Fibroblast of the conjunctiva (primary cell): Measurements from ENCODE around the gene CPNE4.
A peak's percentile ranks its signal among the peaks of the same experiment; 100 is the strongest.

Experiments
- DNase-seq: peaks from one replicate; pipeline ENCODE4 v3.0.0-alpha.2; 2010; ENCODE audit warnings: low read depth

Gene CPNE4

GRCh38 chr3:131796558-131797198 is 238.1 kb downstream of the CPNE4 start:
- no peak for DNase-seq

DNA sequence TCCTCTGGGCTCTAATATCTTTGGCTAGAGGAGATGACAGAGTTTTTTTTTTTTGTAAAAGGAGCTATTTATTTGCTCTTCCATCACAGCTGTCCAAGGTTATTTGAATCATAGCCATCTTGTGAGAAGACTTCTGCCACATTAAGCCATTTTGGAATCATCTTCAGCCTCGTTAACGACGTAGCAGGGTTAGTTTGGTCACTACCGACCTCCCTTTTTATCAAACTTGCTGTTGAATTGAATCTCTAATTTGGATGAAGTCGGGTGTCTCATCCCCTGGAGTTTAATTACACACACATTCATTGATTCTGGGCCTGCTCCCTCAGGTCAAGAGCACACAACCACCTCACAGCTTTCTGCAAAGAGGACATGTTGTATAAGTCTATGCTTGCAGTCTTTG is 238.7 kb downstream of the CPNE4 start:
- no peak for DNase-seq

DNA sequence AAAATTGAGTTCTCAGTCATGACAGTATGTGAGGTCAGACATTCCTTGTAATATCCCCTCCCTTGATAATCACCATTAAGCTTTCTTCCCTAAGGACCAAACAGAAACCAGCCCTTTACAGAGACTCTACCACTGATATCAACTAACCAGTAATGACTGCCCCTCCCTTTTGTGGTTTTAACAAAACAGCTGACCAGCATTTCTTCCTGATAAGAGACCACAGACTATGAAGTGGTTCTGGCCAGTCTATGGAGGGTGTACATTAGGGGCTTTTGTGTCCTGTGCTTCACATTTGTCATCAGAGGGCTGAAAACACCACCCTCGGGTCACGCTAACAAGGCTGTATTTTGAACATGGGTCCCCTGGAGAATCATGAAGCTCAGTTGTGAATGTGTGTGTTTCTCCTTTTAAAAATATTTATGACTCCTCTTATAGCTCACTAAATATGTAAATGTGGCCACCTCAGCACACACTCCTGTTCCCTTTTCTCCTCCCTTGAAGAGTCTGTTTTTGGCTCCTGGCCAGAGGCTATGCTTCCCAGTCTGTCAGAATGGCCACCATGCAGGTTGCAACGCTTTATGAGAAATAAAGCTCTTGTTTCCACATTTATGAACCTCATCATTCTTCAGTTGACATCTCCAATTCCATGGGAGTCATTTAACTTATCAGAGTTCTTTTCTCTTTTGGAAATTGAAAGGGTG is 239.3 kb downstream of the CPNE4 start:
- no peak for DNase-seq

DNA sequence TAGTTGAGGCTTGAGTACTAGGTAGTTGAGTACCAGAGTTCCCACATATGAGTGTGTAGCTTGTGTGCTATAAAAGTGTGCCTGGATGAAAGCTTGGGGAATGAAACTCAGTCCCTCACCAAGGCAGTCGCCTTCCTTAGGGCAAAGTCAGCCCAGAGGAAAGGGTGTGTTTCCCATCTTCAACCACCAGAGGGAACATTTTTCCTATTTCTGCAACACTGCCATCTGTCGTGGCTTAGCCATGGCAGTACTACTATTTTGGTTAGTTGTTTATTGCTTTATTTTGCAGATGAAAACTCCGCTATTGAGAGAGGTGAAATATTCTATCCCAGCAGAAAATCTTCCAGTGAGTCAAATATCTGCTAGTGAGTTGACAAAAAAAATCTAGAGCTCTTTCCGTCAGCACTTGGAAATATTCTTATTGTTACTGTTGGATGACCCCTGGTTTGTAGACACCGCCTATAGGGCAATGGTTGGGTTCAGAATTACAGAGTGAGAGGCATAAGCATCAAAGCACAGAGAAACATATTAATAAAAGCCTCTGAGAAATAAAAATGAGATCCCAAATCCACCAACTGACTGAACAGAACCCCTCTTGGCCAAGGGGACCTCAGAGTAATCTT is 239.9 kb downstream of the CPNE4 start:
- peak; percentile 46 for DNase-seq

DNA sequence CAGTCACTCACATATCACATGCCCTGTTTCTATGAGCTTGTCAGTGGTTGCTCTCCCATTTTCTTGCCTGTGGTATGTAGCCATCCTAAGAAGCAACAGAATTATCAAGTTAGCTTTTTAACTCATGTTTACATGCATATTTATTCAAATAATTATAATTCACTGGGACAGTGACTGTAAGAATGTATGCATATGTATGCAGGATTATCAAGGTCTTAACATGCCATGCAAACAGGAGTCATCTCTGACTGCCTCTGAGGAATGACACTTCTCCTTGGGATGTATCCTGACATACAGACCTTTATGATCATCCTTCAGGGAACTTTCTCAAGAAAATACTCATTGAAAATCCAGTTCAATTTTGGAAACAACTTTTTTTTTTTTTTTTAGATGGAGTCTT is 240.9 kb downstream of the CPNE4 start:
- DNase-seq: no peak

DNA sequence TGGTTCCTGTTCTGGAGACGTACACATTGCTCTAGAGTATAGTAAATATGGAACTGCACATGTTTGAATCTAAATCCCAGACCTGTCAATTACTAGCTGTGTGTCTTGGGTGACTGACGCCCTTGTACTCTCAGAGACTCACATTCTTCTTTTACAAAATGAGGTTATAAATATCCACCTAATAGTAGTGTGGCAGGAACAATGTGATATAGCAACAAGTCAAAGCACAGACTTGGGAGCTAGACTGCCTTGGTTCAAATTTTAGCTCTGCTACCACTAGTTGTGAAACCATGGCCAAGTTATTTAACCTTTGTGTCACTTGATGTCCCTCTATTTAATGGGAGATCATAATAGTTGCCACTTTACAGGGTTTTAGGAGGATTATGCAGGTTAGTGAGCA is 245.6 kb downstream of the CPNE4 start:
- no peak for DNase-seq

DNA sequence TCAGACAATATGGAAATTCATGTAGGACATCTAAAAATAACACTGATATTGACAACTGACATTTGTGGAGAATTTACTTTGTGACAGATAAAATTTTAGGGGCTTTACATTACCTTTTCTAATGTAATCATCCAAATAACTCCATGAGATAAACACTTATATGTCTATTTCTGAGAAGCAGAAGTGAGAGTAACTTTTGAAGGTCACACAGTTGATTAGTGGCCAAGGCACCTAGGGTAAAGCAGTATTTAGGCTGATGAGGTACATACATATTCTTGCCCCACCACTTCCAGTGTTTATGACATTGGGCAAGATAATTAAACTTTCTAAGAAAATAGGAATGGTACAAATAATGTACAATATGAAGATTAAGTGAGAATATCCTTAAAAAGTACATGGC is 248.4 kb downstream of the CPNE4 start:
- DNase-seq: no peak

GRCh38 chr3:131782751-131783150 is 252.1 kb downstream of the CPNE4 start:
- no peak for DNase-seq

DNA sequence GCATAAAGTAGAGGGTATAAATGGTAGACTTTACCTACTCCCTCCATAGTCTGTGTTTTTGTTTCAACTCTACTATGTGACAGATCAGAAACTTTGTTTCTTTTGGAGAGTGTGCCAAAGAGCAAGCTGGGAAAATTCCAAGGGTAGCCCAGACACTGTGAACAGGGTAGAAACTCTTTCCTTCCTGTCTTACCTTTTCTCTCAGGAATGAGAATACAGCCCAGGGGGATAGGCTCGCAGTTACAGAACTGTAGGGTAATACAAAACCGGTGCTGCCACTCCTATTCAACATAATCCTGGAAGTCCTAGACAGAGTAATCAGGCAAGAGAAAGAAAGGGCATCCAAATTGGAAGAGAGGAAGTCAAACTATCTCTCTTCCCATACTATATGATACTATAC is 256.3 kb downstream of the CPNE4 start:
- DNase-seq: no peak

DNA sequence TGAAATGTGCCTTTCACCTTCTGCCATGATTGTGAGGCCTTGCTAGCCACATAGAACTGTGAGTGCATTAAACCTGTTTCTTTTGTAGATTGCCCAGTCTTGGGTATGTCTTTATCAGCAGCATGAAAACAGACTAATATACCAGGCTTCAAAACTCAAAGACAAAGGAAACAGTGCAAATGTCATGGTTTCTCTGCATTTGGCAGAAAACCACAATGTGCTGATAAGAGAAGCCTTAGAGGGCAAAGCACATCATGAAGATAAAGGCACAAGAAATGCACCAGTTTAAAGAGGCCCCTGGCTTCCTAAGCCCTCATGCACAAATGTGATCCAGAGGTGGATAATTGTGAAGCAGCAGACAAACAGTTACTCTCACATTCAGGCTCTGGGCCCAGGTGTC is 259.2 kb downstream of the CPNE4 start:
- no peak for DNase-seq

- no peak for DNase-seq
These were observed 262.4 kb downstream of the CPNE4 start for GRCh38 chr3:131772269-131773026.

DNA sequence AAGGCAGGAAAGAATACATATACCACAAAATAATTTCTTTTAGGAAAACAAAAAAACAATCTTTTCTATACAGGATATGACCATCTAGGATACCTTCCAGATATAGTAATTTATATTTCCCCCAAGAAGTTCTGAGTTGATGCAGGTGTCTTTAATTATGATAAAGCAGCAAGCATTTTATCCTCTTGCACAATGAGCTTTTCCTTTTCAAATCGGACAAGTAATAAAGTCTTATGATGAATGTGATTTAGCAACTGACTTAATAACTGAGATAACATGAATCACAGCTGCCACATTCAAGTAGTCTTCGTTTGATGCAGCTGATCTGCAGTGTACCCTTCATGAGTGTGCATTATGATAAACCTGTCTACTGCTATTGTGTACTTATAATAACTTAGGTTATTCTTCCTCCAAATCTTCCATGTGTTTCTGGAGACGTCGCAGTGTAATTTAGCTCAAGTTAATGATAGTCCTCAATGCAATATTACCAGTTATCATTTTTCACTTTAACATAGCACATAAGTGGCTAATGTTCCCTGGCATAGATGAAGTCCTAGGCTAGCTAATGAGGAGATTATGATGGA is 271.7 kb downstream of the CPNE4 start:
- DNase-seq: peak; percentile 3

GRCh38 chr3:131756405-131756804 is 278.4 kb downstream of the CPNE4 start:
- no peak for DNase-seq

GRCh38 chr3:131755380-131755779 is 279.4 kb downstream of the CPNE4 start:
- no peak for DNase-seq

DNA sequence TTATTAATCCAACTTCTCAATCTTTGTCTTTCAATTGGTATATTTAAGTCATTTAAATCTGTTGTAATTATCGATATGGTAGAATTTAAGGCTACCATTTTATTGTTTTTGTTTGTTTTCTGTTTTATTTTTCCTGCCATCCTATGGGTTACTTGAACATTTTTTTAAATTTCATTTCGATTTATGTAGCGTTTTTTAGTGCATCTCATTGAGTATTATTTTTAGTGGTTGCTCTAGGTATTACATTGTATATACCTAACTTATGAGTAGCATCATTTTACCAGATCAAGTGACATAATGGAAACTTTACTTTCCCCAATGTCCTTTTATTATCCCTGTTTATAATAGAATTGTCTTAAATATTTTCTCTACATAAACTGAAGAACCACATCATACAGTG is 284.6 kb downstream of the CPNE4 start:
- DNase-seq: no peak

- DNase-seq: no peak
These were observed 285.0 kb downstream of the CPNE4 start for GRCh38 chr3:131749826-131750225.

- no peak for DNase-seq
These were observed 287.3 kb downstream of the CPNE4 start for GRCh38 chr3:131747466-131747865.

DNA sequence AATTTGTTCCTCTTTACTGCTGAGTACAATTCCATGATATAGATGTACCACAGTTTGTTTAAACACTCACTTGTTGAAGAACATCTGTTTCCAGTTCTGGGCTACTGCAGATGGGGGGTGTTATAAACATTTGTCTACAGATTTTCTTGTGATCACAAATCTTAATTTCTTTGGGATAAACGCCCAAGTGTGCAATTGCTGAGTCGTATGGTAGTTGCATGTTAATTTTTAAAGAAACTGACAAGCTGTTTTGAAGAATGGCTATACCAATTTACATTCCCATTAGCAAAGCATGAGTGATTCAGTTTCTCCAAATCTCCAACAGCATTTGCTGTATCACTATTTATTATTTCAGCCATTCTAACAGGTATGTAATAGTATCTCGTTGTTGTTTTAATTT is 290.0 kb downstream of the CPNE4 start:
- no peak for DNase-seq

- no peak for DNase-seq
These were observed 291.7 kb downstream of the CPNE4 start for GRCh38 chr3:131743126-131743525.

- DNase-seq: no peak
These were observed 295.6 kb downstream of the CPNE4 start for GRCh38 chr3:131739211-131739610.

DNA sequence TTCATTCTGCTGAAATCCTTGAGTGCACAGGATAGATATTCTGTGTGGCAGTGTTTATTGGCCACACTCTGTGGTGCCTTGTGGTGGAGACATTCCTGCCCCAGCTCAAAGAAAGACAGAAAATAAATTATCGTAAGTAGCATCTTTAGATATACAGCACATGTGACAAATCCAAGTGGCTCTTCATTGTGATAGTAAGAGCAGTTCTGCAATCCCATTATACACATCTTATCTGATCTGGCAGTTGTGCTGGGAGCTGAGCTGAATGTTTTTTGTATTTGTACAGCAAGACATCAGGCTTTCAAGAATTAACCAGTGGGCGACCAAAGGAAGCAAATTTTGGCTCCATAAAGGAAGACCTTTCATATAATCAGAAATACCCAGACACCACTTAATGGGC is 296.7 kb downstream of the CPNE4 start:
- no peak for DNase-seq

GRCh38 chr3:131735544-131735943 is 299.3 kb downstream of the CPNE4 start:
- DNase-seq: no peak
